ENCODE measurements around the gene C2orf92. TPM values are rescaled to one million over a fixed set of nuclear protein-coding genes. Genes with fewer than 3 reads are reported as not detected.

Gene C2orf92
- total RNA-seq, 4 donors from 2014 or later, result 8.6 to 23.7 (median 12.2) TPM

- no peak for TF ChIP-seq CTCF (IDR thresholded peaks at IDR 0.05; ENCODE audit: low read depth)
Observed at GRCh38 chr2:97702731-97703470, 33.4 kb downstream of the C2orf92 start.

GRCh38 chr2:97703741-97704140 is 34.2 kb downstream of the C2orf92 start:
- no peak for TF ChIP-seq CTCF (IDR thresholded peaks at IDR 0.05; ENCODE audit: low read depth)

- no peak for TF ChIP-seq CTCF (IDR thresholded peaks at IDR 0.05; ENCODE audit: low read depth)
Observed at GRCh38 chr2:97704989-97705388, 35.5 kb downstream of the C2orf92 start.

GRCh38 chr2:97706112-97706511 is 36.6 kb downstream of the C2orf92 start:
- TF ChIP-seq CTCF (IDR thresholded peaks at IDR 0.05; ENCODE audit: low read depth), result no peak

GRCh38 chr2:97706708-97707345 is 37.3 kb downstream of the C2orf92 start:
- no peak for TF ChIP-seq CTCF (IDR thresholded peaks at IDR 0.05; ENCODE audit: low read depth)

- TF ChIP-seq CTCF (IDR thresholded peaks at IDR 0.05; ENCODE audit: low read depth), result no peak
Observed at GRCh38 chr2:97707362-97708047, 38.0 kb downstream of the C2orf92 start.

- no peak for TF ChIP-seq CTCF (IDR thresholded peaks at IDR 0.05; ENCODE audit: low read depth)
Observed at GRCh38 chr2:97708048-97708380, 38.5 kb downstream of the C2orf92 start.

Measured in subcutaneous adipose tissue (tissue), 4 donors.